Raji (cell line): Measurements from ENCODE around the gene CIDEB.

Experiments
- POLR2A ChIP-seq: IDR thresholded peaks from 2 replicates; pipeline ENCODE4 v1.6.1; 2011; ENCODE audit warnings: low read depth, low read length, control low read depth; ENCODE audit not compliant: insufficient read depth

The CIDEB gene

DNA sequence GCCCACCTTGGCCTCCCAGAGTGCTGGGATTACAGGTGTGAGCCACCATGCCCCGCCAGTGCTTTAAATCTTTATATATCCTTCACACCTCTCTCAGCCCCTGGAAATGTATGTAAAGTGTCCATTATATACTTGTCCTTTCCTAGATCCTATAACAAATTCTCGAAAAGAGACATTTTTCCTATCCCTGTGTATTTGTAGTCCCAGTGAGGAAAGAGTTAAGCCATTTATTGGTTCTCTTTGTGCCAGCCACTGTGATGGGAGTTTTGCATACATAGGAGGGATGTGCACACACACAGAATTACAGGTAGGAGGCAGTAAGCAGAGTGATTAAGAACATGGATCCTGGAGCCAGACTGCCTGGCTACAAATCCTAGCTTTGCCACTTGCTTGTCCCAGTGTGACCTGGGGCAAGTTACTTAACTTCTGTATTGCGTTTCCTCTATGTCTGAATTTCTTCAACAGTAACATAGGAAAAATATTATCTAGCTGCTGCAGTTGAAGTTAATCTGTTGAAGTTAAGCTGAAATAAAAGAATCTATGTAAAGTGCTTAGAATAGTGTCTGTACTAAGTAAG lies 34.3 kb downstream of the CIDEB start:
- no peak for TF ChIP-seq POLR2A

DNA sequence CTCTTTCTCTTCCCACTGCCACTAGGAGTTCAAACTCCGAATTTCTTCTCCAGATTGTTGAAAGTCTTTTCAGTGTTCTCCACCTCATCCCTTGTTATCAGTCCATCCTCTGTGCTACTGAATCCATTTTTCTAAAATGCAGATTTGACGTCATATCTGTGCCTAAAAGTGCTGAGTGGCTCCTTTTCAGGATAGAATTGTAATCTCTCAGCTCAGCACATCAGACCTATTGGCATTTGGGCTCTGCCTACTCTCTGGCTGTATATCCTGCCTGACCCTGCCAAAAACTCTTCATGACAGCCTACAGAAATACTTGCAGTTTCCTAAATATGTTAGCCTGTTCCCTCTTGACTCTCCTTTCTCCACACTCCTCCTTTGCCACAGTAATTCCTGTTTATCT lies 35.3 kb downstream of the CIDEB start:
- no peak for TF ChIP-seq POLR2A

DNA sequence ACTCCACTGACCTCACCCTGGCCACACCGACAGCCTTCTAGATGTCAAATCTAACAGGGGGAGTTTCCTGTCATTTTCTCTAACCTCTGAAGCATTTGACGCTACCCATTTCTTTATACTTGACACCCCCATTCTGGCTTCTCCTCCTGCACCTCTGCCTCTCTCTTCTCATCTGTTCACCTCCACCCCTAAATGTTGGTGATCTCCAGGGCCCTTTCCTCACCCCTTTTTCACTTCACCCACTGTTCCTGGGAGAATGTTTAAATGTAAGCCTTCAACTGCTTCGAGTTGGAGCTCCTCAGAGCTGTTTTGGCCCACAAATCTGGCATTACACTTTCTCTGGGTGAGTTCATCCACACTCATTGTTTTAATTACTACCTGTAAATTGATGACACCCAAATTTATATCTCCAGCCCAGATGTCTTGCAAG lies 35.9 kb downstream of the CIDEB start:
- TF ChIP-seq POLR2A: no peak

DNA sequence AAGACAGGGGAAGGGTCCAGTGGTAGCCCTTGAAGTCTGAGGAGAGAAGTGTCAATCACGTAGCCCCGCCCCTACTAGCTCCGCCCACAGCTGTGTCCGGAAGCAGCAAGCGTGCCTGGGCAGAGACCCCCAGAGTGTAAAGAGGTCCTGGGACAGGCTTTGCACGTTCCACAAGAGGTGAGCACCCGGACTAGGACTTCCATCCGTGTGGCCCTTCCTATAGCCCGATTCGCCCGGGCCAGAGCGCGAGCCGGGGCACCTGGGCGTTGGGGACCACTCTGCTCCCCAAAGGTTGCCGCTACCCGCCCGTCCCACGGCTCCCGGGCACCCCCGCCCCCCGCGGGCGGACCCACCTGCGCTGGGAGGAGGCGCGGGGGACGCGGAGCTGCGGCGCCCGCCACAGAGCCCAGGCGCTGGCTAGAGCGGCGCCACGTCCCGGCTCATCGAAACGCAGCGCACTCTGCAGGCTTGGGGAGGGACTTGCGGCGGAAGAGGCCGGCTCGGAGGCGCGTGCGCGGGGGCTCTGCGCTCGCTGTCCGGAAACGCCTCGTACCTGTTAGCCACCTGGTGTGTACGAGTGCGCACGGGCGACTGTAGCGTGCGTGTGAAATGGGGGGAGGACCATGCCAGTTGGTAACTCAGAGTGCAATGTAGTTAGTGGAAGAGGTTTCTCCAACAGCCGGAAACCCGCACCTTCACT lies 36.5 kb downstream of the CIDEB start, which contains the start of gene RABGGTA:
RABGGTA (minus strand) TSS at position 464 of the 700 bp plus-strand sequence. CDS start 482 bp downstream, outside the sequence.
- peak; percentile 82 for TF ChIP-seq POLR2A

- no peak for TF ChIP-seq POLR2A
Measured at GRCh38 chr14:24270537-24271133, 37.1 kb downstream of the CIDEB start.

GRCh38 chr14:24269910-24270536 lies 37.8 kb downstream of the CIDEB start:
- TF ChIP-seq POLR2A: no peak

GRCh38 chr14:24269368-24269767 lies 38.4 kb downstream of the CIDEB start:
- no peak for TF ChIP-seq POLR2A

- no peak for TF ChIP-seq POLR2A
Measured at GRCh38 chr14:24268225-24268624, 39.6 kb downstream of the CIDEB start.

GRCh38 chr14:24267516-24267915 lies 40.3 kb downstream of the CIDEB start:
- TF ChIP-seq POLR2A: no peak

DNA sequence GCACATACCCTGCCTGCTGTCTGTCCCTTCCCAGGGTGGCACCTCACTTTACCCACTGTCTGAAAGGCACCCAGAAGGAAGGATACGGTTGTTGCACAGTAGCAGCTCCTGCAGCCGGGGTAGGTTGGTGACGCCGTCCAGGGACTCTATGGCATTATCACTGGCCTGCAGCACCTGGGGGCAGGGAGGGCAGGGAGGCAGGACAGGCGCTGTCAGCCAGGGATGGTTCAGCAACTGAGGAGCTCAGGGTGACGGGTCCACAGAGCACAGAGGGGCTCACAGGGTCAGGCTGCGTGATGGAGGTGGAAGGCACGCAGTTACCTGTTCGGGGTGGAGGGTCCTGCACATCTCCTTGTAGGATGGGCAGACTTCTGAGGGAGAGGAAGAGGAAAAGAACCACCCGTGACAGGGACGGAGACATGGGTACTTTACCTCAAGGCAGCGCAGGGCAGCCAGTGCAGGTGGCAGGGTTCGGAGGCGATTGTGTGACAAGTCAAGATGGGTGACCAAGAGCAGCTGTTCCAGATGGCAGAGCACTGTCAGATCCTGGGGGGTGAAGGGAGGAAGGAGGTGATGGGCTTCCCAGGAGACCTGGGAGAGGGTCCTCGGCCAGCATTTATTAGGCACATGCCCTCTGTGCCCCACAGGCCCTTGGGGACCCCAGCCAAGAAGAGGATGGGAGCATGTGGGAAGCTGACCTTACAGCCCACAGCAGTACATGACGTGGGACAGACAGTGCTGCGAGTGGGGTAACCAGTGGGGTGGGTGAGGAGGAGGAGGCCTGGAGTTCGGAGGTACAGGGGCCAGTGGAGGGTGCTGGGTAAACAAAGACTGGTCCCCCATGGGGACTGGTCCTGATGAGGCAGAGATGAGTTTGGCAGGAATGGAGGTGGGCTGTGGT lies 41.2 kb downstream of the CIDEB start:
- TF ChIP-seq POLR2A: no peak

GRCh38 chr14:24264298-24264697 lies 43.5 kb downstream of the CIDEB start:
- no peak for TF ChIP-seq POLR2A

DNA sequence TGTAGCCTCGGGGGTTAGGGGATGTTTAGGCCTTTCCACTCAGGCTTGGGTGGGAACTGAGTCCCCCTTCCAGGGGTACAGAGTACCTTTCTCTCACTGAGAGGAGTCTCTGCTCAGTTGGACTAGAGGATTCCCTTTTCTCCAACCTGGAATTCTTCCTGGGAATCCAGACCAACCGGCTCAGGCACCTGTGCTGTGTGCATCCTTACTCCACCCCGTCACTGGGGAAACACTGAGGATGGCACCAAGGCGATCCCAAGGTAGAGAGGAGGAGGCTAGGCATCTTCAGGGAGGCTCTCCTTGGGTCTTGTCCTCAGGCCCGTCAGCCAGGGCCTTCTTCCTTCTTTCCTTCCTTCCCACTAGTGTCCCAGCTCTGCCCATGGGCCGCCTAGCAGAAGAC lies 43.9 kb downstream of the CIDEB start:
- TF ChIP-seq POLR2A: no peak

DNA sequence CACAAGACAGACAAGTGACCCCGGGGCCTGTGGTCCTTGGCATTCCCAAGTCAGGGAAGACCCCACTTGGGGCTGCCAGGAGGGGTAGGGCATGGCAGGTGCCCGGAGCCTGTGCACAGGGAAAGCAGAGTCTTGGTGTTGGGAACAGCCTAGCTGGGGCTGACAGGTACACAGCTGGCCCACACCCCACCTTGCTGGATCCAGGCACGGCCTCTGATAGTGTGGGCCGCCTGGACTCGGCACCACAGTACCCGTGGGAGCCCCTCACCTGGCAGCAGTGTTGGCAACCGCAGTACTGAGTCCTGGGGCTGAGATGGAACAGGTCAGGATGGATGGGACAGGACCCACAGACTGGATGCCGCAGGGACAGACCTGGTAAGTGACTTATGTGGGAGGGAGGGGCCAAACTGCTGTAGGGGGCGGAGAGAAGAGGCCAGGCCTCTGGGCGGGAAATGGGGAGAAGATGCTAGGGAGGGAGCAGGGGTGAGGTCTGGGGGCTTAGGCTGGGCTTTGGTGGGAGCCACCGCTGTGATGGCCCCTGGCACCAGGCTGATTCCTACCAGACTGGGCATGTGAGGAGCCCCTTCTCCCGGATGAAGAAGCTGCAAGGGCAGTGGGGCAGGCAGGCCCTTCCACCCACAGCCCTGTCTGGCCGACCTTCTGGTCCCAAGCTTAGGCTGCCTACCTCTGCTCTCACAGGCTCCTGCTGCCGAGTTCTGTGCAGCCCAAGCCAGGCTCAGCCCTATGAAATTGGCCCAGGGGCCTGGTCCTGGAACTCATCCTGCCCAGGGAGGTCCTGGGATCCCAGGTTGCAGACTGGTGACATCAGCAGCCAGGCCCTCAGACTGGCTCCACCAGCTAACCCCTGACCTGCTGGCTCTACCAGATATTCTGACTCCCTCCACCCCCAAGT lies 44.7 kb downstream of the CIDEB start, which contains the start of gene TGM1:
TGM1 (minus strand) TSS at position 357 of the 913 bp plus-strand sequence. CDS start 825 bp downstream, outside the sequence.
- TF ChIP-seq POLR2A: no peak

- no peak for TF ChIP-seq POLR2A
Measured at GRCh38 chr14:24261969-24262327, 45.8 kb downstream of the CIDEB start.

GRCh38 chr14:24261256-24261968 lies 46.4 kb downstream of the CIDEB start:
- TF ChIP-seq POLR2A: no peak
